HL-60 (cell line): Measurements from ENCODE around the gene SF3B2.

ENCODE experiments used
- DNase-seq, 2 experiments: peaks; one replicate each; pipeline ENCODE4 v3.0.0-alpha.2; 2010 to 2020; ENCODE audit warnings: low read depth in 1 of 2, low spot score in 1 of 2
- H3K27ac ChIP-seq: fragments of 250-450 bp; sonication (Bioruptor Pico); replicated peaks from 2 replicates; pipeline ENCODE4 v1.5.1; 2020; ENCODE audit warnings: mild to moderate bottlenecking, moderate library complexity
- H3K27me3 ChIP-seq: fragments of 250-450 bp; sonication (Bioruptor Pico); 2 replicates; pipeline ENCODE4 v1.5.1; 2021; ENCODE audit warnings: mild to moderate bottlenecking, moderate library complexity; ENCODE audit not compliant: insufficient read depth, poor library complexity, severe bottlenecking
- H3K4me3 ChIP-seq: replicated peaks from 2 replicates; pipeline ENCODE4 v1.5.1; 2011; ENCODE audit warnings: mild to moderate bottlenecking, control low read depth, low read length; ENCODE audit not compliant: insufficient read depth
- CTCF ChIP-seq: IDR thresholded peaks from one replicate; pipeline ENCODE4 v1.5.1; 2011; ENCODE audit warnings: low read length, control low read depth, inconsistent platforms; ENCODE audit not compliant: insufficient read depth
- GABPA ChIP-seq: IDR thresholded peaks from 2 replicates; pipeline ENCODE4 v1.6.1; 2012; ENCODE audit warnings: low read depth
- POLR2AphosphoS5 ChIP-seq: IDR thresholded peaks from 2 replicates; pipeline ENCODE4 v1.6.1; 2012; ENCODE audit warnings: low read depth
- SPI1 ChIP-seq: IDR thresholded peaks from 2 replicates; pipeline ENCODE4 v1.6.1; 2012; ENCODE audit warnings: low read depth, mild to moderate bottlenecking, borderline replicate concordance
- TF ChIP-seq, protein P1 (sequence below): IDR thresholded peaks from 2 replicates; pipeline ENCODE4 v1.6.1; 2012; ENCODE audit warnings: low read depth; ENCODE audit not compliant: insufficient replicate concordance

SF3B2 gene

GRCh38 chr11:66047541-66048365 lies 4.4 kb upstream of the SF3B2 start:
- Histone ChIP-seq H3K27me3 (no peaks in the 10 kb centered on the region), H3K27ac (no peak overlapping the region), H3K4me3 (no peak overlapping the region)
- no peak for DNase-seq
- TF ChIP-seq GABPA = no peak

DNA sequence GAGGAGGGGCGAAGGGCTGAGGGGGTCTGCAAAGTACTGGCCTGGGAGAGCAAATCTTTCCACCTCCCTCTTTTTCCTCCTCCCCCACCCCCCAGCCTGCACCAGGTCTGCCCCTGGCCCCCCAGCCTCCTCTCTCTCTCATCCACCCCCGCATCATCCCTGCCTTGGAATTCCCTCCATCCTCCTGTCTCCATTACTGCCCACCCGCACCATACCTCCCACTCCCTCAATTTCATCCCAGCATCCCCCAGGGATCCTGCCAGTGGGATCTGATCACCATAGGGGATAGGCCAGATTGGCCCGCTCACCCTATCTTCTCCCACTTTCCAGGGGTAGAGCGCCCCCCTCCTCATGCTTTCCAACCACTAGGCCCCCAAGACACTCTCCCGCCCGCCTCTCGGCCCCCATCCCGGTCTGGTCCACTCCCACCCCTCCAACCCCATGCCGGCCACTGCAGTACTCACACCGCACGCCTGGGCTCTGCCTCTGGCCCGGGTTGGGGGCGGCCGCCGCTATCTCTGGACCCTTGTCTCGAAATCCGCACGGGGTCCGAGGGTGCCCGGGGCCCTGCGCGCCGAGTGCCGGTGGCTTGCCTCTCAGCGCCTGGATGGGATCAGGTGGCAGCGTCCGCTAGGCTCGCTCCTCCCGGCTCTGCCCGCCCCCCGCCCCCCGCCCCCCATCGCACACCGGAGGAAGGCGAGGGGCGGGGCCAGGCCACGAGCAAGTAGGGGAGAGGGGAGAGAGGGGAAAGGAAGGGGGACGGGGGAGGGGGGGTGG lies 3.4 kb upstream of the SF3B2 start, which contains the start of gene GAL3ST3:
TSS of gene GAL3ST3 (minus strand) at position 615 of the 777 bp plus-strand sequence. CDS start 3,746 bp downstream, outside the sequence.
- TF ChIP-seq, protein P1, sequence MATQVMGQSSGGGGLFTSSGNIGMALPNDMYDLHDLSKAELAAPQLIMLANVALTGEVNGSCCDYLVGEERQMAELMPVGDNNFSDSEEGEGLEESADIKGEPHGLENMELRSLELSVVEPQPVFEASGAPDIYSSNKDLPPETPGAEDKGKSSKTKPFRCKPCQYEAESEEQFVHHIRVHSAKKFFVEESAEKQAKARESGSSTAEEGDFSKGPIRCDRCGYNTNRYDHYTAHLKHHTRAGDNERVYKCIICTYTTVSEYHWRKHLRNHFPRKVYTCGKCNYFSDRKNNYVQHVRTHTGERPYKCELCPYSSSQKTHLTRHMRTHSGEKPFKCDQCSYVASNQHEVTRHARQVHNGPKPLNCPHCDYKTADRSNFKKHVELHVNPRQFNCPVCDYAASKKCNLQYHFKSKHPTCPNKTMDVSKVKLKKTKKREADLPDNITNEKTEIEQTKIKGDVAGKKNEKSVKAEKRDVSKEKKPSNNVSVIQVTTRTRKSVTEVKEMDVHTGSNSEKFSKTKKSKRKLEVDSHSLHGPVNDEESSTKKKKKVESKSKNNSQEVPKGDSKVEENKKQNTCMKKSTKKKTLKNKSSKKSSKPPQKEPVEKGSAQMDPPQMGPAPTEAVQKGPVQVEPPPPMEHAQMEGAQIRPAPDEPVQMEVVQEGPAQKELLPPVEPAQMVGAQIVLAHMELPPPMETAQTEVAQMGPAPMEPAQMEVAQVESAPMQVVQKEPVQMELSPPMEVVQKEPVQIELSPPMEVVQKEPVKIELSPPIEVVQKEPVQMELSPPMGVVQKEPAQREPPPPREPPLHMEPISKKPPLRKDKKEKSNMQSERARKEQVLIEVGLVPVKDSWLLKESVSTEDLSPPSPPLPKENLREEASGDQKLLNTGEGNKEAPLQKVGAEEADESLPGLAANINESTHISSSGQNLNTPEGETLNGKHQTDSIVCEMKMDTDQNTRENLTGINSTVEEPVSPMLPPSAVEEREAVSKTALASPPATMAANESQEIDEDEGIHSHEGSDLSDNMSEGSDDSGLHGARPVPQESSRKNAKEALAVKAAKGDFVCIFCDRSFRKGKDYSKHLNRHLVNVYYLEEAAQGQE = no peak
- TF ChIP-seq GABPA (no peak), CTCF (no peak), POLR2AphosphoS5 (no peak), SPI1 (no peak)
- Histone ChIP-seq H3K27me3 (no peaks in the 10 kb centered on the region), H3K27ac (no peak within 1 kb of the TSS), H3K4me3 (no peak within 1 kb of the TSS)
- no peak for DNase-seq

GRCh38 chr11:66050581-66051231 lies 1.5 kb upstream of the SF3B2 start:
- Histone ChIP-seq H3K4me3 (no peak overlapping the region), H3K27me3 (no peaks in the 10 kb centered on the region), H3K27ac (peak overlapping the region; percentile 74)
- TF ChIP-seq SPI1 = no peak
- TF ChIP-seq GABPA = no peak
- TF ChIP-seq POLR2AphosphoS5 = no peak
- TF ChIP-seq, protein P1 = no peak
- TF ChIP-seq CTCF = no peak
- DNase-seq = no peak

DNA sequence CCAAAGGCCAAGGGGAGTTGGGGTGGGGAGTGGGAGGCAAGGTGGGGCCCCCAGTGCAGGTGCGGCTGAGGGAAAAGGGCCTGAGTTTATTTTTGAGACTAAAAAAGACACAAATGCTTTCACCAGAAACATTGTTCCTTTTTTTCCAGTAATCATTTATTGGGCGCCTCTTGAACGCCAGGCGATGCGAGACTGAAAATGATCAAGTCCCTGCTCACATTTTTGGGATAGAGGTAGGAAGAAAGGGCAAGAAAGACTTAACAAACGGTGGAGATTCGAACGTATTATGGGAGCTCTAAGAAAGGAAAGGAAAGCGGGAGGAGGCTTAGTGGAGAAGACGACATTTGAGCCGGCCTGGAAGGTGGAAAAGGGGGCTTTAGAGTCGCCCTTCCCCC lies 796 bp upstream of the SF3B2 start:
- Histone ChIP-seq H3K27me3 (no peaks in the 10 kb centered on the region), H3K27ac (peak overlapping the region; percentile 74), H3K4me3 (peak overlapping the region; percentile 67)
- DNase-seq = no peak
- TF ChIP-seq GABPA (no peak), SPI1 (no peak), CTCF (no peak), POLR2AphosphoS5 (no peak)
- TF ChIP-seq, protein P1 = no peak
